ENCODE results near the gene KERA. TPM values are rescaled to one million over a fixed set of nuclear protein-coding genes. Genes with fewer than 3 reads are reported as not detected.

The KERA gene, protein sequence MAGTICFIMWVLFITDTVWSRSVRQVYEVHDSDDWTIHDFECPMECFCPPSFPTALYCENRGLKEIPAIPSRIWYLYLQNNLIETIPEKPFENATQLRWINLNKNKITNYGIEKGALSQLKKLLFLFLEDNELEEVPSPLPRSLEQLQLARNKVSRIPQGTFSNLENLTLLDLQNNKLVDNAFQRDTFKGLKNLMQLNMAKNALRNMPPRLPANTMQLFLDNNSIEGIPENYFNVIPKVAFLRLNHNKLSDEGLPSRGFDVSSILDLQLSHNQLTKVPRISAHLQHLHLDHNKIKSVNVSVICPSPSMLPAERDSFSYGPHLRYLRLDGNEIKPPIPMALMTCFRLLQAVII
- total RNA-seq = not detected

- DNase-seq = no peak
- no peaks in the 10 kb centered on the region for H3K9me3 ChIP-seq
- no peak within 1 kb of the TSS for H3K27ac ChIP-seq
- TF ChIP-seq POLR2A (IDR thresholded peaks at IDR 0.05) (no peak), POLR2AphosphoS5 (IDR thresholded peaks at IDR 0.05) (no peak), EP300 (IDR thresholded peaks at IDR 0.05; ENCODE audit: low read depth) (no peak), CTCF (IDR thresholded peaks at IDR 0.05) (no peak)
- no peak within 1 kb of the TSS for H3K4me3 ChIP-seq
- H3K27me3 ChIP-seq = no peaks in the 10 kb centered on the region
- 45 to 52% methylated on average over 9 of the region's 9 CpGs for WGBS, 2 donors (ENCODE audit: low coverage in 1 of 2)
- no peaks in the 10 kb centered on the region for H3K36me3 ChIP-seq
- in situ Hi-C loops (cut with MboI; ENCODE audit: low pct_ligation_motif_present in 1 of 4, low pct_unique_long_range_greater_than_20kb in 1 of 4, low sequenced_read_pairs in 3 of 4) (no loop called here), intact Hi-C loops (cut with DNase I; ENCODE audit: low total_unique reads) (no loop called here)
- no peaks in the 10 kb centered on the region for H3K4me1 ChIP-seq
Observed at GRCh38 chr12:91057368-91058165, at the start of gene KERA. Gene KERA, minus strand, starts transcription at chr12:91058024. Its CDS starts 1,743 bp downstream, at chr12:91056281.

- Histone ChIP-seq H3K4me1 (no peaks in the 10 kb centered on the region), H3K27ac (peak overlapping the region in 2 of 4 donors; percentile 18 to 45), H3K4me3 (no peak overlapping the region), H3K9me3 (no peaks in the 10 kb centered on the region), H3K36me3 (no peaks in the 10 kb centered on the region), H3K27me3 (no peaks in the 10 kb centered on the region)
- DNase-seq = no peak
- intact Hi-C loops (cut with DNase I; ENCODE audit: low total_unique reads) (no loop called here), in situ Hi-C loops (cut with MboI; ENCODE audit: low pct_ligation_motif_present in 1 of 4, low pct_unique_long_range_greater_than_20kb in 1 of 4, low sequenced_read_pairs in 3 of 4) (loop anchor here in 1 of 4 donors (10.0 kb wide), 1 partner anchor 121 kb away; no protein-coding TSS in a partner anchor)
- no peak for TF ChIP-seq POLR2A (IDR thresholded peaks at IDR 0.05)
- TF ChIP-seq POLR2AphosphoS5 (IDR thresholded peaks at IDR 0.05) = no peak
- no peak for TF ChIP-seq EP300 (IDR thresholded peaks at IDR 0.05; ENCODE audit: low read depth)
- TF ChIP-seq CTCF (IDR thresholded peaks at IDR 0.05) = no peak
Observed at GRCh38 chr12:91106283-91106682, 48.5 kb upstream of the KERA start.

DNA sequence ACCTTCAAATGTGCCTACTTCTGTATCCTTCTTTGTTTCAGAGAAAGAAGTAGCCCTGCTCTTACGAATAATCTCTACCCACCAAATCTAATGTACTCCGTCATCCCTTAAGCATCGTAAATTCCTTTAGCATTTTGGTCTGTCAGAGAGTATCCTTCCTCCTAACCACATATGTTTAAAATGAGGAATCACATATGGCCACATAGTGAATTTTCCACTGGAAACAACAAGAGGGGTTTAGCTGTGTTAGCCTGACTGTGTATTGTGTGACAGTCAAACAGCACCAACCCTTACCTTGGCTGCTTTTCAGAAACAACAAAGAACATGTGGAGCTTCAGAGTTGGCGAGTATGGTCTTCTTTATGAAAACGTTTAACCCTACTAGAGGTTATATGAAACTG, 48.0 kb upstream of the KERA start:
- in situ Hi-C loops (cut with MboI; ENCODE audit: low pct_ligation_motif_present in 1 of 4, low pct_unique_long_range_greater_than_20kb in 1 of 4, low sequenced_read_pairs in 3 of 4) = loop anchor here in 1 of 4 donors (10.0 kb wide), 1 partner anchor 121 kb away; no protein-coding TSS in a partner anchor
- DNase-seq = no peak
- 77 to 88% methylated on average over 5 of the region's 5 CpGs for WGBS, 2 donors (ENCODE audit: low coverage in 1 of 2)
- H3K27me3 ChIP-seq = no peaks in the 10 kb centered on the region
- TF ChIP-seq POLR2AphosphoS5 (IDR thresholded peaks at IDR 0.05) = no peak
- TF ChIP-seq EP300 (IDR thresholded peaks at IDR 0.05; ENCODE audit: low read depth) = no peak
- TF ChIP-seq CTCF (IDR thresholded peaks at IDR 0.05) = no peak
- no peak for TF ChIP-seq POLR2A (IDR thresholded peaks at IDR 0.05)
- H3K27ac ChIP-seq = peak overlapping the region in 2 of 4 donors; percentile 1 to 10
- H3K4me3 ChIP-seq = no peak overlapping the region
- no peaks in the 10 kb centered on the region for H3K36me3 ChIP-seq
- H3K9me3 ChIP-seq = no peaks in the 10 kb centered on the region
- no peaks in the 10 kb centered on the region for H3K4me1 ChIP-seq
- intact Hi-C loops (cut with DNase I; ENCODE audit: low total_unique reads) = no loop called here

DNA sequence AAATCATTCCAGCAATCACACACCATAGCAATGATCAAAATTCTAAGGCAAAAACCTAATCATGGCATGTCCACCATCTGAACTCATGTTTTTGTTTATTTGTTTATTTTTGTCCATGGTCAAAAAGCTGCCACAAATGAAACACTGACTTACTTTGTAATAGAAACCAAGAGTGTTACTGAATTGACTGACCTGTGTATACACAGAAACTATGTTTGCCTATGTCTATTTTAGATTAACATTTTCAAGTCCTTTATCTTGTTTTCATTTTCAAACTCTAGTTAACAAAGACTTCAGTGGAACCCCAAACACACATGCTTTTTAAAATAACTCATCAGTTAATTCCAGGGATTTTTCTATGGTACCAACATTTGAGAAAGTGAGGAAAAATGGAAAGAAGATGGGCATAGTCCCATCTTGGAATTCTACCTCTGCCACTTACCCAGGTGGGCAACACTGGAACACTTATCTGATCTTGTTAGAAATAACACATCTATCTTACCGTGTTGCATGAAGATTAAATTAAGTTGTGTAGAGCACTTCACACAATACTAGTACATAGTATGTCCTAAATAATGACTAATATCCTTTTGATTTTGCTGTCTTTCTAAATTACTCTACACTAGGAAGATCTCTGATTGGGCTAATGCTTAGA, 47.1 kb upstream of the KERA start:
- Histone ChIP-seq H3K4me1 (no peaks in the 10 kb centered on the region), H3K4me3 (no peak overlapping the region), H3K27me3 (no peaks in the 10 kb centered on the region), H3K27ac (peak overlapping the region in 1 of 4 donors; percentile 1), H3K36me3 (no peaks in the 10 kb centered on the region), H3K9me3 (no peaks in the 10 kb centered on the region)
- 56 to 80% methylated on average over 1 of the region's 1 CpG for WGBS, 2 donors (ENCODE audit: low coverage in 1 of 2)
- no peak for DNase-seq
- intact Hi-C loops (cut with DNase I; ENCODE audit: low total_unique reads) = no loop called here
- in situ Hi-C loops (cut with MboI; ENCODE audit: low pct_ligation_motif_present in 1 of 4, low pct_unique_long_range_greater_than_20kb in 1 of 4, low sequenced_read_pairs in 3 of 4) = loop anchor here in 1 of 4 donors (10.0 kb wide), 1 partner anchor 120 kb away; no protein-coding TSS in a partner anchor
- no peak for TF ChIP-seq CTCF (IDR thresholded peaks at IDR 0.05)
- no peak for TF ChIP-seq EP300 (IDR thresholded peaks at IDR 0.05; ENCODE audit: low read depth)
- no peak for TF ChIP-seq POLR2AphosphoS5 (IDR thresholded peaks at IDR 0.05)
- no peak for TF ChIP-seq POLR2A (IDR thresholded peaks at IDR 0.05)
